CD14-positive monocyte (primary cell): ENCODE measurements around the gene KCNN4. TPM values are rescaled to one million over a fixed set of nuclear protein-coding genes. Genes with fewer than 3 reads are reported as not detected.

ENCODE experiments used
- DNase-seq, 3 donors: peaks; one replicate each; pipeline ENCODE4 v3.0.0-alpha.2; 2011 to 2022
- H2AFZ ChIP-seq: 2 replicates; pipeline ENCODE4 v1.6.0; 2012; ENCODE audit warnings: mild to moderate bottlenecking, low read depth, low read length, inconsistent platforms; ENCODE audit not compliant: insufficient read depth, poor library complexity, severe bottlenecking
- H3K27ac ChIP-seq, 2 donors: 1 replicate in 1 of 2; 2 replicates in 1 of 2; pipeline ENCODE4 v1.5.1; 2012 to 2013; ENCODE audit warnings: low read length in 2 of 2, control low read depth in 1 of 2, inconsistent platforms in 1 of 2, low read depth in 1 of 2, mild to moderate bottlenecking in 1 of 2
- H3K27me3 ChIP-seq, 2 donors: one replicate each; pipeline versions ENCODE4 v1.6.0 to v1.6.1; 2011 to 2013; ENCODE audit warnings: low read length in 2 of 2; ENCODE audit not compliant: control insufficient read depth in 2 of 2, insufficient read depth in 2 of 2
- H3K36me3 ChIP-seq, 2 donors: replicated peaks in 1 of 2; 1 replicate in 1 of 2; 2 replicates in 1 of 2; pipeline versions ENCODE4 v1.5.1 to v1.6.1; 2012 to 2013; ENCODE audit warnings: low read length in 2 of 2, control low read depth in 1 of 2, inconsistent platforms in 1 of 2, mild to moderate bottlenecking in 1 of 2; ENCODE audit not compliant: insufficient read depth in 2 of 2, control insufficient read depth in 1 of 2
- H3K4me1 ChIP-seq, 2 donors: 1 replicate in 1 of 2; 2 replicates in 1 of 2; pipeline versions ENCODE4 v1.5.1 to v1.6.1; 2012 to 2013; ENCODE audit warnings: low read length in 2 of 2, control low read depth in 1 of 2, inconsistent platforms in 1 of 2, mild to moderate bottlenecking in 1 of 2, moderate library complexity in 1 of 2; ENCODE audit not compliant: insufficient read depth in 2 of 2, control insufficient read depth in 1 of 2
- H3K4me2 ChIP-seq: replicated peaks from 2 replicates; pipeline ENCODE3; 2012; ENCODE audit warnings: low read length, moderate library complexity, mild to moderate bottlenecking; ENCODE audit not compliant: poor library complexity, severe bottlenecking; ENCODE audit errors: extremely low read depth
- H3K4me3 ChIP-seq, 3 experiments: fragments of 200-600 bp in 1 of 3; sonication (generic) in 1 of 3; replicated peaks in 1 of 3; 1 replicate in 2 of 3; 2 replicates in 1 of 3; pipeline ENCODE4 v1.5.1; 2011 to 2013; ENCODE audit warnings: low read length in 3 of 3, mild to moderate bottlenecking in 3 of 3, control low read depth in 2 of 3, low read depth in 2 of 3, inconsistent platforms in 1 of 3, moderate library complexity in 1 of 3
- H3K79me2 ChIP-seq: 2 replicates; pipeline ENCODE4 v1.6.0; 2012; ENCODE audit warnings: mild to moderate bottlenecking, control low read depth, inconsistent platforms, low read length, moderate library complexity; ENCODE audit not compliant: insufficient read depth
- H3K9ac ChIP-seq: 2 replicates; pipeline ENCODE4 v1.6.0; 2017; ENCODE audit warnings: low read length, mild to moderate bottlenecking; ENCODE audit not compliant: insufficient read depth, poor library complexity, severe bottlenecking
- H3K9me3 ChIP-seq, 2 donors: replicated peaks in 1 of 2; 1 replicate in 1 of 2; 2 replicates in 1 of 2; pipeline versions ENCODE4 v1.5.1 to v1.6.1; 2012 to 2013; ENCODE audit warnings: low read length in 2 of 2, control low read depth in 1 of 2; ENCODE audit not compliant: control insufficient read depth in 1 of 2, insufficient read depth in 1 of 2
- H4K20me1 ChIP-seq: 2 replicates; pipeline ENCODE4 v1.6.0; 2012; ENCODE audit warnings: mild to moderate bottlenecking, low read length, control low read depth, moderate library complexity; ENCODE audit not compliant: insufficient read depth
- H3K27ac Mint-ChIP-seq, 7 donors: one replicate each; pipeline ENCODE4 v1.8.0; 2020; ENCODE audit warnings: mild to moderate bottlenecking in 7 of 7, mixed read lengths in 7 of 7, moderate library complexity in 6 of 7, inconsistent platforms in 2 of 7
- H3K27me3 Mint-ChIP-seq, 3 donors: one replicate each; pipeline ENCODE4 v1.8.0; 2021 to 2022; ENCODE audit warnings: low read depth in 3 of 3, mild to moderate bottlenecking in 3 of 3, mixed read lengths in 3 of 3, moderate library complexity in 3 of 3, inconsistent platforms in 1 of 3
- H3K36me3 Mint-ChIP-seq, 2 donors: one replicate each; pipeline ENCODE4 v1.8.0; 2020; ENCODE audit warnings: mixed read lengths in 2 of 2, inconsistent platforms in 1 of 2, mild to moderate bottlenecking in 1 of 2
- H3K4me1 Mint-ChIP-seq: one replicate; pipeline ENCODE4 v1.8.0; 2020; ENCODE audit warnings: mild to moderate bottlenecking, mixed read lengths
- H3K4me3 Mint-ChIP-seq, 2 donors: one replicate each; pipeline ENCODE4 v1.8.0; 2020; ENCODE audit warnings: mild to moderate bottlenecking in 2 of 2, mixed read lengths in 2 of 2, moderate library complexity in 1 of 2
- H3K9me3 Mint-ChIP-seq, 7 donors: one replicate each; pipeline ENCODE4 v1.8.0; 2020 to 2022; ENCODE audit warnings: mixed read lengths in 7 of 7, mild to moderate bottlenecking in 6 of 7, moderate library complexity in 6 of 7, inconsistent platforms in 2 of 7
- WGBS: methylation state at CpG from one replicate; pipeline ENCODE4 v1.1.5; 2013; ENCODE audit warnings: missing lambda C conversion rate; ENCODE audit not compliant: insufficient coverage; 5-methylcytosine and 5-hydroxymethylcytosine counted together
- intact Hi-C, 2 donors: fragments of 100-400 bp; cut with micrococcal nuclease; formaldehyde crosslinking; loops; one replicate each; pipeline versions ENCODE4 v1.15.0 to v1.15.1; 2023
- polyA plus RNA-seq, 3 donors: library from polyadenylated mRNA; depleted of rRNA in 1 of 3; unstranded in 2 of 3; stranded (reverse) in 1 of 3; fragments of 300-500 nt in 2 of 3; fragments of >200 nt in 1 of 3; fragmentation: Illumina TruSeq in 2 of 3; gene quantifications; 1 replicate in 2 of 3; 2 replicates in 1 of 3; pipeline ENCODE4 v1.2.3, GENCODE V29; 2012 to 2021
- TF ChIP-seq, protein P1 (sequence below): fragments of 200-600 bp; IDR thresholded peaks from one replicate; pipeline ENCODE4 v1.8.0; 2022; ENCODE audit warnings: antibody characterized with exemption, mild to moderate bottlenecking

KCNN4 gene
- polyA plus RNA-seq, 3 donors = 12.9 to 70.4 (median 17.1) TPM

- no peaks in the 10 kb centered on the region for H3K27me3 ChIP-seq
- no peak overlapping the region for H3K27ac ChIP-seq
- Mint-ChIP-seq H3K9me3 (peaks cover 0 to 7% (median 2%) of the 10 kb centered on the region in 7 donors), H3K4me1 (no peaks in the 10 kb centered on the region), H3K27ac (no peak overlapping the region), H3K4me3 (no peak overlapping the region), H3K36me3 (no peaks in the 10 kb centered on the region), H3K27me3 (peaks cover 14 to 21% (median 18%) of the 10 kb centered on the region in 3 donors)
- 80% methylated on average over 1 of the region's 1 CpG for WGBS
- H3K4me1 ChIP-seq = no peaks in the 10 kb centered on the region
- H3K9me3 ChIP-seq = no peaks in the 10 kb centered on the region
- H3K4me2 ChIP-seq = no peak overlapping the region
- intact Hi-C loops = no loop called here
- H2AFZ ChIP-seq = no peak overlapping the region
- H4K20me1 ChIP-seq = no peaks in the 10 kb centered on the region
- no peaks in the 10 kb centered on the region for H3K79me2 ChIP-seq
- DNase-seq = no peak
- H3K9ac ChIP-seq = no peak overlapping the region
- TF ChIP-seq, protein P1, sequence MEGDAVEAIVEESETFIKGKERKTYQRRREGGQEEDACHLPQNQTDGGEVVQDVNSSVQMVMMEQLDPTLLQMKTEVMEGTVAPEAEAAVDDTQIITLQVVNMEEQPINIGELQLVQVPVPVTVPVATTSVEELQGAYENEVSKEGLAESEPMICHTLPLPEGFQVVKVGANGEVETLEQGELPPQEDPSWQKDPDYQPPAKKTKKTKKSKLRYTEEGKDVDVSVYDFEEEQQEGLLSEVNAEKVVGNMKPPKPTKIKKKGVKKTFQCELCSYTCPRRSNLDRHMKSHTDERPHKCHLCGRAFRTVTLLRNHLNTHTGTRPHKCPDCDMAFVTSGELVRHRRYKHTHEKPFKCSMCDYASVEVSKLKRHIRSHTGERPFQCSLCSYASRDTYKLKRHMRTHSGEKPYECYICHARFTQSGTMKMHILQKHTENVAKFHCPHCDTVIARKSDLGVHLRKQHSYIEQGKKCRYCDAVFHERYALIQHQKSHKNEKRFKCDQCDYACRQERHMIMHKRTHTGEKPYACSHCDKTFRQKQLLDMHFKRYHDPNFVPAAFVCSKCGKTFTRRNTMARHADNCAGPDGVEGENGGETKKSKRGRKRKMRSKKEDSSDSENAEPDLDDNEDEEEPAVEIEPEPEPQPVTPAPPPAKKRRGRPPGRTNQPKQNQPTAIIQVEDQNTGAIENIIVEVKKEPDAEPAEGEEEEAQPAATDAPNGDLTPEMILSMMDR = no peak
- H3K36me3 ChIP-seq = no peaks in the 10 kb centered on the region
- no peak overlapping the region for H3K4me3 ChIP-seq
Observed at GRCh38 chr19:43812259-43812658, 31.5 kb upstream of the KCNN4 start.

DNA sequence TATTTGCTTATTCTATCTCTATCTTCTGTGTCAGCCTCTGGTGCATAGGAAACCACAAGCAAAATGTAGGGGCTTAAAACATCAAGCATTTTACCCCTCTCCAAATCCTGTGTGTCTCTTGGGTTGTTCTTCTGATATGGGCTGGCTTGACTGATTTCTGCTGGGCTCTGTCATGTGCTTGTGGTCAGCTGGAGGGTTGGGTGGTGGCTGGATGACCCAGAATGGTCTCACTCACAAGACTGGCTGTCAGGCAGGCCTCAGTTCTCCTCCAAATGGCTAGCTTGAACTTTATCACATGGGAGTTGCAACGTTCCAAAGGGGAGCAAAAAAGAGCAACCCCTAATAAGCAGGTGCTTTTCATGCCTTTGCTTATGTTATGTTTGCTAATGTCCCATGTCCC lies 31.1 kb upstream of the KCNN4 start:
- Histone ChIP-seq H3K4me1 (no peaks in the 10 kb centered on the region), H3K4me2 (no peak overlapping the region), H3K27ac (no peak overlapping the region), H3K9me3 (no peaks in the 10 kb centered on the region), H3K27me3 (no peaks in the 10 kb centered on the region), H3K9ac (no peak overlapping the region), H3K4me3 (no peak overlapping the region), H3K79me2 (no peaks in the 10 kb centered on the region), H2AFZ (no peak overlapping the region), H4K20me1 (no peaks in the 10 kb centered on the region), H3K36me3 (no peaks in the 10 kb centered on the region)
- no peak for DNase-seq
- Mint-ChIP-seq H3K27me3 (peaks cover 16 to 21% (median 18%) of the 10 kb centered on the region in 3 donors), H3K9me3 (peaks cover 0 to 7% (median 2%) of the 10 kb centered on the region in 7 donors), H3K27ac (no peak overlapping the region), H3K4me3 (no peak overlapping the region), H3K4me1 (no peaks in the 10 kb centered on the region), H3K36me3 (no peaks in the 10 kb centered on the region)
- TF ChIP-seq, protein P1 = no peak
- WGBS = 56% methylated on average over 1 of the region's 1 CpG
- intact Hi-C loops = no loop called here
